ENCODE measurements around the gene LAMB3.

DNA sequence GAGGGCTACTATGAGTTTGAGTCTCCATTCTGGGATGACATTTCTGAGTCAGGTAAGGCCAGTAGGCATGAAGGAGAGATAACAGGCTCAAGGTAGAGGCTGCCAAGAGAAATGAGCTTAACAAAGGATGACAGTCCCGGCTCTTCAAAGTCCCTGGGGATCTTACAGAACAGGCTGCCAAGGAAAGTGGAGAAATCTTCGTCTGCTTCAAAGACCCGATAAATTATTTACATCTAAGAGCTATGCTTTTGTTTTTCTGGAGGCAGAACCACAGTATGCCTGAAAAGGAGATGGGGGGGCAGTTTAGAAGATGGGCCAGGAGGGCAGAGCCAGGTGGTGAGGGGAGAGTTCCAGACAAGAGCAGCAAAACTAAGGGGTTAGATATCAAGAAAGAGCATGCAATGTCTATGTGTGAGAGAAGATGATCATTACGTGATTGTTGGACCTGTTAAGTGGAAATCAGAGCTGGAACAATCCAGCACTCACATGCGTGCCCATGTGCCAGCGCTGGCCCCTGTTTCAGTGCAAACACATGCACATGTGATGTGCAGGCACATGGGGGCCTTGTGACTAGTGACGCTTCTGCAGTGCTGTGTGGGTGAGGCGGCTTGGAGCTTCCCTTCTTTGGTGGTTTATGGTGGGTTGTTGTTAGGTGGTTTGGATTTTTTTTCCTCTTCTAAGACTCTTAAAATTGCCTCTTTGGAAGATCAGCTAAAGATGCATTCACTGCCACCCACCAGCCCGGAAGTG, 43.0 kb downstream of the LAMB3 start:
- TF ChIP-seq CTCF (IDR thresholded peaks at IDR 0.05) = no peak
- TF ChIP-seq POLR2A (IDR thresholded peaks at IDR 0.05) = no peak
